MM.1S (cell line): ENCODE results near the gene PSMD14.

Experiments
- DNase-seq: peaks from one replicate; pipeline ENCODE4 v3.0.0-alpha.2; 2015
- H2AFZ ChIP-seq: fragments of 300-600 bp; sonication (generic); 2 replicates; pipeline ENCODE4 v1.6.0; 2016; ENCODE audit warnings: antibody characterized with exemption, low read length
- H3F3A ChIP-seq: fragments of 300-600 bp; sonication (generic); 2 replicates; pipeline ENCODE4 v1.6.1; 2016; ENCODE audit warnings: mild to moderate bottlenecking, antibody characterized with exemption, low read length, moderate library complexity, mixed read lengths; ENCODE audit not compliant: insufficient read depth
- H3K27ac ChIP-seq: fragments of 300-600 bp; sonication (generic); 2 replicates; pipeline ENCODE4 v1.5.1; 2016; ENCODE audit warnings: mild to moderate bottlenecking, low read length
- H3K27me3 ChIP-seq: fragments of 300-600 bp; sonication (generic); replicated peaks from 2 replicates; pipeline ENCODE4 v1.6.0; 2016; ENCODE audit warnings: low read length; ENCODE audit not compliant: insufficient read depth
- H3K36me3 ChIP-seq: fragments of 300-600 bp; sonication (generic); replicated peaks from 2 replicates; pipeline ENCODE4 v1.6.1; 2016; ENCODE audit warnings: mild to moderate bottlenecking, low read length, mixed read lengths; ENCODE audit not compliant: insufficient read depth
- H3K4me1 ChIP-seq: fragments of 300-600 bp; sonication (generic); 2 replicates; pipeline ENCODE4 v1.6.1; 2016; ENCODE audit warnings: low read length, mixed read lengths
- H3K4me2 ChIP-seq: fragments of 300-600 bp; sonication (generic); 2 replicates; pipeline ENCODE4 v1.6.0; 2016; ENCODE audit warnings: low read depth, low read length
- H3K4me3 ChIP-seq: fragments of 300-600 bp; sonication (generic); 2 replicates; pipeline ENCODE4 v1.5.1; 2016; ENCODE audit warnings: low read length, mixed read lengths
- H3K79me2 ChIP-seq: fragments of 300-600 bp; sonication (generic); 2 replicates; pipeline ENCODE4 v1.6.1; 2016; ENCODE audit warnings: mixed run types, low read length, mixed read lengths
- H3K9ac ChIP-seq: fragments of 300-600 bp; sonication (generic); 2 replicates; pipeline ENCODE4 v1.6.1; 2016; ENCODE audit warnings: low read length, mixed read lengths
- H3K9me2 ChIP-seq: fragments of 300-600 bp; sonication (generic); replicated peaks from 2 replicates; pipeline ENCODE4 v1.6.1; 2016; ENCODE audit warnings: mild to moderate bottlenecking, low read length, mixed read lengths; ENCODE audit not compliant: insufficient read depth
- H3K9me3 ChIP-seq: fragments of 300-600 bp; sonication (generic); replicated peaks from 2 replicates; pipeline ENCODE4 v1.6.1; 2016; ENCODE audit warnings: mild to moderate bottlenecking, low read length, mixed read lengths; ENCODE audit not compliant: insufficient read depth
- H4K20me1 ChIP-seq: fragments of 300-600 bp; sonication (generic); 2 replicates; pipeline ENCODE4 v1.6.1; 2016; ENCODE audit warnings: mild to moderate bottlenecking, low read length, moderate library complexity, mixed read lengths; ENCODE audit not compliant: insufficient read depth
- EZH2 ChIP-seq: fragments of 300-600 bp; sonication (generic); optimal IDR thresholded peaks from 2 replicates; pipeline ENCODE3; 2017; ENCODE audit warnings: low read depth, mild to moderate bottlenecking, antibody characterized with exemption, low read length, mixed read lengths
- EZH2phosphoT487 ChIP-seq: fragments of 300-600 bp; sonication (generic); IDR thresholded peaks from 2 replicates; pipeline ENCODE4 v1.6.1; 2018; ENCODE audit warnings: antibody characterized with exemption, low read length
- TF ChIP-seq, protein P1 (sequence below): fragments of 300-600 bp; sonication (generic); IDR thresholded peaks from 2 replicates; pipeline ENCODE4 v1.5.1; 2016; ENCODE audit warnings: antibody characterized with exemption, low read length, mixed read lengths

PSMD14 gene

DNA sequence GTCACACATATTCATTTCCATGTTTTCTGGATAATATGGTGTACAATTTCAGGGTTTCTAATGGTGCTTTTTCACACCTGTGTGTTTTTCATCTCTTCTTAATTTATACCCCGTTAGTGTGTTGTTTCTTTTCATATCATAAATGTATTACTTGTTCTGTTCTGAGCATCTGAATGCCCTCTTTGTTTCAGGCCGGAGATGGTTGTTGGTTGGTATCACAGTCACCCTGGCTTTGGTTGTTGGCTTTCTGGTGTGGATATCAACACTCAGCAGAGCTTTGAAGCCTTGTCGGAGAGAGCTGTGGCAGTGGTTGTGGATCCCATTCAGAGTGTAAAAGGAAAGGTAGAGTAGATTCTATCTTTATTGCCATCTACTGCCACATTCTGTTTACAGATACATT, 62.8 kb downstream of the PSMD14 start:
- no peaks in the 10 kb centered on the region for H3K4me1 ChIP-seq
- peaks cover 41% of the 10 kb centered on the region for H3K79me2 ChIP-seq

DNA sequence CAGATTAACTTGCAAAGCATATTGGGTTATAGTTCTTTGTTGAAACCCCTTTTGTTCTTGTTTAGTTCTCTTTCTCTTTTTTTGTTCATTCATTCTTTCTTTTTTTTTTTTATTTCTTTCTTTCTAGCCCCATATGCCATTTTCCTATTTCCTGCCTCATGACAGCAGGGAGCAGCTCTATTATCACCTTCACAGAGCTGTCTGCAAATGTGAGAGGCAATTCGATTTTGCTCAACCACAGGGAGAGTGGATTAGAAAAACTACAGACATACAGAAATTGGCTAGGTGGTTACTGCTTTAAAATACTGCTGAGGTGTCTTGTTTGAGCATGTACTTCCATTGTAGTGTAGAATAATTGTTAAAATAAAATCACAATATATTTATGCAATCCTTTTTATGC, 63.6 kb downstream of the PSMD14 start:
- no peak overlapping the region for H3K4me3 ChIP-seq
- no peak overlapping the region for H3K4me2 ChIP-seq
- H3K36me3 ChIP-seq = peaks cover 10% of the 10 kb centered on the region; the same call in 1 of the 2 replicates
- no peaks in the 10 kb centered on the region for H3K4me1 ChIP-seq
- H3K9ac ChIP-seq = no peak overlapping the region
- peaks cover 5% of the 10 kb centered on the region; the same call in 1 of the 2 replicates for H4K20me1 ChIP-seq
- no peak for DNase-seq
- no peaks in the 10 kb centered on the region for H3K9me2 ChIP-seq
- H3K79me2 ChIP-seq = peaks cover 33% of the 10 kb centered on the region
- peaks cover 3% of the 10 kb centered on the region; the same call in 1 of the 2 replicates for H3F3A ChIP-seq
- no peaks in the 10 kb centered on the region for H3K9me3 ChIP-seq
- no peaks in the 10 kb centered on the region for H3K27me3 ChIP-seq
- TF ChIP-seq, protein P1, sequence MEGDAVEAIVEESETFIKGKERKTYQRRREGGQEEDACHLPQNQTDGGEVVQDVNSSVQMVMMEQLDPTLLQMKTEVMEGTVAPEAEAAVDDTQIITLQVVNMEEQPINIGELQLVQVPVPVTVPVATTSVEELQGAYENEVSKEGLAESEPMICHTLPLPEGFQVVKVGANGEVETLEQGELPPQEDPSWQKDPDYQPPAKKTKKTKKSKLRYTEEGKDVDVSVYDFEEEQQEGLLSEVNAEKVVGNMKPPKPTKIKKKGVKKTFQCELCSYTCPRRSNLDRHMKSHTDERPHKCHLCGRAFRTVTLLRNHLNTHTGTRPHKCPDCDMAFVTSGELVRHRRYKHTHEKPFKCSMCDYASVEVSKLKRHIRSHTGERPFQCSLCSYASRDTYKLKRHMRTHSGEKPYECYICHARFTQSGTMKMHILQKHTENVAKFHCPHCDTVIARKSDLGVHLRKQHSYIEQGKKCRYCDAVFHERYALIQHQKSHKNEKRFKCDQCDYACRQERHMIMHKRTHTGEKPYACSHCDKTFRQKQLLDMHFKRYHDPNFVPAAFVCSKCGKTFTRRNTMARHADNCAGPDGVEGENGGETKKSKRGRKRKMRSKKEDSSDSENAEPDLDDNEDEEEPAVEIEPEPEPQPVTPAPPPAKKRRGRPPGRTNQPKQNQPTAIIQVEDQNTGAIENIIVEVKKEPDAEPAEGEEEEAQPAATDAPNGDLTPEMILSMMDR = no peak
- TF ChIP-seq EZH2phosphoT487 = no peak
- no peak overlapping the region for H3K27ac ChIP-seq
- no peak overlapping the region for H2AFZ ChIP-seq

More for the DNA sequence above, 62.8 kb downstream of the PSMD14 start:
- TF ChIP-seq EZH2 = no peak
- TF ChIP-seq EZH2phosphoT487 = no peak
- TF ChIP-seq, protein P1 = no peak
- H3F3A ChIP-seq = peaks cover 3% of the 10 kb centered on the region; the same call in 1 of the 2 replicates
- no peak for DNase-seq
- H3K9me3 ChIP-seq = no peaks in the 10 kb centered on the region
- no peak overlapping the region for H3K4me3 ChIP-seq
- H2AFZ ChIP-seq = no peak overlapping the region
- no peaks in the 10 kb centered on the region for H3K27me3 ChIP-seq
- no peaks in the 10 kb centered on the region for H3K9me2 ChIP-seq
- no peak overlapping the region for H3K4me2 ChIP-seq
- H3K27ac ChIP-seq = no peak overlapping the region
- no peak overlapping the region for H3K9ac ChIP-seq
- peaks cover 10% of the 10 kb centered on the region; the same call in 1 of the 2 replicates for H3K36me3 ChIP-seq
- peaks cover 11% of the 10 kb centered on the region for H4K20me1 ChIP-seq

DNA sequence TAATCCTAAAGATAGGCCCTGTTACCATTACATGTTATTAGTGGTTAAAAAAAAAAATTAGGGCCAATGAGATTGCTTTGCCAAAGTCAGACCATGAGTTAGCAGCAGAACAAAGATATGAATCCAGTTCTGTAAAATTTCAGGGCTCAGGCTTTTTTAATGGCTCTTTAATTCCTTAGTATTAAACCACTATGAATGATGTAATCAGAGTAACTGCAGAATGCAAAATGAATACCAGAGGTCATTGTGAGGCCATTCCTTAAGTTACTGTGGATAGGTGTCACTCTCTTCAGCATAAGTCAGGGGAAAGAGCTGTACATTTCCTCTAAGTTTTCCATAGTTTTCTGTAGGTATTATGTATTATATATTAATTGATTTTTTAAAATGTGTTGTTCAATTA, 65.7 kb downstream of the PSMD14 start:
- Histone ChIP-seq H3K9me2 (no peaks in the 10 kb centered on the region), H2AFZ (no peak overlapping the region), H4K20me1 (no peaks in the 10 kb centered on the region; the same call in 1 of the 2 replicates), H3K27me3 (no peaks in the 10 kb centered on the region), H3K27ac (no peak overlapping the region), H3K9ac (no peak overlapping the region), H3K9me3 (no peaks in the 10 kb centered on the region), H3K79me2 (peaks cover 21% of the 10 kb centered on the region), H3K36me3 (peaks cover 10% of the 10 kb centered on the region; the same call in 1 of the 2 replicates), H3K4me3 (no peak overlapping the region), H3F3A (0 out of 2 replicates have a peak, but pooled peaks cover 3% of the 10 kb centered on the region), H3K4me2 (no peak overlapping the region), H3K4me1 (no peaks in the 10 kb centered on the region)
- TF ChIP-seq, protein P1 = no peak
- TF ChIP-seq EZH2phosphoT487 = no peak
- no peak for TF ChIP-seq EZH2
- no peak for DNase-seq
